Measurements from ENCODE around the gene DAZAP1. TPM values are rescaled to one million over a fixed set of nuclear protein-coding genes. Genes with fewer than 3 reads are reported as not detected.
A peak's percentile ranks its signal among the peaks of the same experiment; 100 is the strongest.

The DAZAP1 gene
- total and polyA plus RNA-seq, 4 donors, result 5.4 to 45.0 (median 29.7) TPM

DNA sequence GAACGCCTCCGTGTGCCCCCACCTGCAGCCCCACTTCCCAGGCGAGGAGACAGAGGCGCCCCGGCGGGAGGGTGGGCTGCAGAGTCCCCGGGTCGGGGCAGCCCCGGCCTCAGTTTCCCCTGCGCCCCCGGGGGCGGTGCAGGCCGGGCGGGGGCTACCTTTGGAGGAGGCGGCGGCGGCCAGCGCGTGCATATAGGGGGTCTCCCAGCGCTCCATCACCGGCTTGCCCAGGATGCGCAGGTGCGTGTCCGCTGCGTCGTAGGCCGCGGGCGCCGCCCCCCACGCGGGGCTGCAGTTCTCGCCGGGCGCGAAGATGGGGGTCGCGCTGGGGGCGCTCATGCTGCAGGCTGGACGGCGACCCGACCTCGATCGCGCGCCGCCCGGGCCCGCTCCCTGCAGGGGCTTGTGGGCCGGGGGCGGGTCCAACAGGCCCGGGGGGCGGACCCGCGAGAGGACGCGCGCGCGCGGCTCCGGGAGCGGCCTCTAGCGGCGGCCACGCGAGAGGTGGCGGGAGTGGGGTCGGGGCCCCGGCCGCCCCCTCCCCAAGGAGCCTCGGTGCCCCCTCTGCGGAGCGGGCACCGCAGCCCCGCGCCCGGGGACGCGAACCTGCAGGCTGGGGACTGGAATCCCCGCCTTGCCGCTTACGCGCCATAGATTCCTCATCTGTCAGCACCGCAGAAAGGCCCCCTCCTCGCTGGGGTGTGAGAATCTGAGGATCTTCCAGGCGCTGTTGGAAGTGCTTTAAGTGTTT, 6.1 kb upstream of the DAZAP1 start, which contains the start of gene GAMT:
Gene GAMT (minus strand): TSS at position 405 of the 751 bp plus-strand sequence. CDS start 66 bp downstream, at position 339.
- Histone ChIP-seq H3K36me3 (ENCODE audit: control insufficient read depth in 4 of 4, insufficient read depth in 3 of 4, low read depth in 1 of 4, low read length in 3 of 4) (peaks cover 0 to 6% (median 2%) of the 10 kb centered on the region in 4 donors), H3K9ac (ENCODE audit: low read depth in 1 of 2, low read length in 2 of 2) (peak within 1 kb of the TSS; percentile 64 to 70), H3K9me3 (ENCODE audit: control insufficient read depth in 4 of 4, low read length in 3 of 4) (no peaks in the 10 kb centered on the region), H3K27ac (ENCODE audit: low read depth in 1 of 2, low read length in 2 of 2) (peak within 1 kb of the TSS; percentile 73 to 89), H3K4me1 (ENCODE audit: control insufficient read depth in 4 of 4, insufficient read depth in 4 of 4, low read length in 3 of 4) (peaks cover 18 to 49% (median 33%) of the 10 kb centered on the region in 4 donors), H3K27me3 (ENCODE audit: control insufficient read depth in 4 of 4, insufficient read depth in 4 of 4, low read length in 3 of 4) (no peaks in the 10 kb centered on the region), H3K4me3 (ENCODE audit: low read depth in 1 of 3, low read length in 3 of 3) (peak within 1 kb of the TSS; percentile 51 to 94 (median 72))
- under 1% methylated on average over 87 of the region's 87 CpGs for WGBS
- TF ChIP-seq EGR1 (IDR thresholded peaks at IDR 0.05; ENCODE audit: low read depth in 2 of 2), result no peak
- TF ChIP-seq, protein P1, sequence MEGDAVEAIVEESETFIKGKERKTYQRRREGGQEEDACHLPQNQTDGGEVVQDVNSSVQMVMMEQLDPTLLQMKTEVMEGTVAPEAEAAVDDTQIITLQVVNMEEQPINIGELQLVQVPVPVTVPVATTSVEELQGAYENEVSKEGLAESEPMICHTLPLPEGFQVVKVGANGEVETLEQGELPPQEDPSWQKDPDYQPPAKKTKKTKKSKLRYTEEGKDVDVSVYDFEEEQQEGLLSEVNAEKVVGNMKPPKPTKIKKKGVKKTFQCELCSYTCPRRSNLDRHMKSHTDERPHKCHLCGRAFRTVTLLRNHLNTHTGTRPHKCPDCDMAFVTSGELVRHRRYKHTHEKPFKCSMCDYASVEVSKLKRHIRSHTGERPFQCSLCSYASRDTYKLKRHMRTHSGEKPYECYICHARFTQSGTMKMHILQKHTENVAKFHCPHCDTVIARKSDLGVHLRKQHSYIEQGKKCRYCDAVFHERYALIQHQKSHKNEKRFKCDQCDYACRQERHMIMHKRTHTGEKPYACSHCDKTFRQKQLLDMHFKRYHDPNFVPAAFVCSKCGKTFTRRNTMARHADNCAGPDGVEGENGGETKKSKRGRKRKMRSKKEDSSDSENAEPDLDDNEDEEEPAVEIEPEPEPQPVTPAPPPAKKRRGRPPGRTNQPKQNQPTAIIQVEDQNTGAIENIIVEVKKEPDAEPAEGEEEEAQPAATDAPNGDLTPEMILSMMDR (IDR thresholded peaks at IDR 0.05; ENCODE audit: low read depth, low read length, missing input control), result peak; percentile 38
- DNase-seq (ENCODE audit: low spot score), result no peak

DNA sequence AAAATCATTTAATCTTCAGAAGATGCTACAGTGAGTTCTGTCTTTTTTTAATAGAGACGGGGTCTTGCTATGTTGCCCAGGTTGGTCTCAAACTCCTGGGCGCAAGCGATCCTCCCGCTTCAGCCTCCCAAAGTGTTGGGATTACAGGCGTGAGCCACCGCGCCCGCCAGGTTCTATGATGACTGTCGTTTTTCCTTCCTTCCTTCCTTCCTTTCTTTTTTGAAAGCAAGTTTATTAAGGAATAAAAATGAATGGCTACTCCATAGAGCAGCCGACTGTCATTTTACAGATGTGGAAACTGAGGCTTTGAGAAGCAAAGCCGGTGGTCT, 5.5 kb upstream of the DAZAP1 start:
- DNase-seq (ENCODE audit: low spot score), result no peak
- WGBS, result 57% methylated on average over 11 of the region's 11 CpGs
- TF ChIP-seq HNF4G (IDR thresholded peaks at IDR 0.05) (no peak), FOXA2 (IDR thresholded peaks at IDR 0.05) (no peak), JUND (IDR thresholded peaks at IDR 0.05) (no peak), YY1 (IDR thresholded peaks at IDR 0.05) (no peak), GABPA (IDR thresholded peaks at IDR 0.05 in 1 of 2, conservative IDR thresholded peaks at IDR 0.05 in 1 of 2) (no peak), RAD21 (IDR thresholded peaks at IDR 0.05) (no peak), NR2F2 (IDR thresholded peaks at IDR 0.05) (no peak), TAF1 (conservative IDR thresholded peaks at IDR 0.05) (no peak), FOXA1 (IDR thresholded peaks at IDR 0.05) (no peak)
- TF ChIP-seq, protein P2, sequence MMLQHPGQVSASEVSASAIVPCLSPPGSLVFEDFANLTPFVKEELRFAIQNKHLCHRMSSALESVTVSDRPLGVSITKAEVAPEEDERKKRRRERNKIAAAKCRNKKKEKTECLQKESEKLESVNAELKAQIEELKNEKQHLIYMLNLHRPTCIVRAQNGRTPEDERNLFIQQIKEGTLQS (IDR thresholded peaks at IDR 0.05), result no peak
- peak overlapping the region in 2 of 3 donors; percentile 58 to 94 for H3K4me3 ChIP-seq (ENCODE audit: low read depth in 1 of 3, low read length in 3 of 3)
- H3K27me3 ChIP-seq (ENCODE audit: control insufficient read depth in 4 of 4, insufficient read depth in 4 of 4, low read length in 3 of 4), result no peaks in the 10 kb centered on the region
- peak overlapping the region; percentile 14 to 70 for H3K9ac ChIP-seq (ENCODE audit: low read depth in 1 of 2, low read length in 2 of 2)
- peaks cover 14 to 47% (median 32%) of the 10 kb centered on the region in 4 donors for H3K4me1 ChIP-seq (ENCODE audit: control insufficient read depth in 4 of 4, insufficient read depth in 4 of 4, low read length in 3 of 4)
- no peaks in the 10 kb centered on the region for H3K9me3 ChIP-seq (ENCODE audit: control insufficient read depth in 4 of 4, low read length in 3 of 4)
- peak overlapping the region in 1 of 2 donors; percentile 89 for H3K27ac ChIP-seq (ENCODE audit: low read depth in 1 of 2, low read length in 2 of 2)
- peaks cover 0 to 6% (median 2%) of the 10 kb centered on the region in 4 donors for H3K36me3 ChIP-seq (ENCODE audit: control insufficient read depth in 4 of 4, insufficient read depth in 3 of 4, low read depth in 1 of 4, low read length in 3 of 4)

DNA sequence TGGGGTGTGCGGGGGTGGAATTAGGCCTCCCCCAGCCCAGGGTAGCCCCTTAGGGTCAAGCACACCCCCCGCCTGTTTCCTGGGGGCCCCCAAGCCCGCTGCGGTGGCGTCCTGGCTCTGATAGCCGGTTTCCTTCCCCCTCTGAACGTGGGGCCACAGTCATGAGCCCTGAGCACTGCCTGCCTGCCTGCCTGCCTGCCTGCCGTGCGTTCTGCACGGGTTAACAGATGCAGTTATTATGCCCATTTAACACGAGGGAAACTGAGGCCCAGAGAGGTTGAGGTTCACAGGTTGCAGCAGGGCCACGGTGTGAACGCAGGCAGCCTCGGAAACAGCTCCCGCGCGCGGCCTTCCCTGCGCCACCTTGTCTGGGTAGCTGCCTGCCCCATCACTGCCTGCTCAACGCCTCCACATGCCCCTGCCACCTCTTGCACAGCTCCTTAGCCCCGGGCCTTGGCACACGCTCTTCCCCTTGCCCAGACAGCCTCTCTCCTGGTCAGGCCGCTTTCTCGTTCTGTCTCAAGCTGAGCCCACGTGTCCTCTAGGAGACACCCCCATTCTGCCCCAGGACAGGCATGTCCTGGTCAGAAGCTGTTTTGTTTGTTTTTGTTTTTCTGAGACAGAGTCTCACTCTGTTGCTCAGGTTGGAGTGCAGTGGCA, 4.8 kb upstream of the DAZAP1 start:
- Histone ChIP-seq H3K9ac (ENCODE audit: low read depth in 1 of 2, low read length in 2 of 2) (no peak overlapping the region), H3K9me3 (ENCODE audit: control insufficient read depth in 4 of 4, low read length in 3 of 4) (no peaks in the 10 kb centered on the region), H3K36me3 (ENCODE audit: control insufficient read depth in 4 of 4, insufficient read depth in 3 of 4, low read depth in 1 of 4, low read length in 3 of 4) (peaks cover 0 to 5% (median 2%) of the 10 kb centered on the region in 4 donors), H3K27ac (ENCODE audit: low read depth in 1 of 2, low read length in 2 of 2) (no peak overlapping the region), H3K4me3 (ENCODE audit: low read depth in 1 of 3, low read length in 3 of 3) (no peak overlapping the region), H3K4me1 (ENCODE audit: control insufficient read depth in 4 of 4, insufficient read depth in 4 of 4, low read length in 3 of 4) (peaks cover 9 to 40% (median 27%) of the 10 kb centered on the region in 4 donors), H3K27me3 (ENCODE audit: control insufficient read depth in 4 of 4, insufficient read depth in 4 of 4, low read length in 3 of 4) (no peaks in the 10 kb centered on the region)
- TF ChIP-seq HNF4G (IDR thresholded peaks at IDR 0.05), result no peak
- no peak for TF ChIP-seq NR2F2 (IDR thresholded peaks at IDR 0.05)
- 67% methylated on average over 25 of the region's 25 CpGs for WGBS
- no peak for DNase-seq (ENCODE audit: low spot score)
